K562 (cell line): ENCODE results near the gene SLC28A1. TPM values are rescaled to one million over a fixed set of nuclear protein-coding genes. Genes with fewer than 3 reads are reported as not detected.

ENCODE experiments used
- ATAC-seq: fragments of 200-7000 bp; cut with Tn5 transposase; 3 replicates; pipeline ENCODE4 v1.9.1; 2020; ENCODE audit warnings: moderate library complexity
- BruUV-seq: library from RNA; stranded (reverse); fragments of 400-500 nt; replicated peaks from 2 replicates; lab custom pipeline; 2021; lab: Mats Ljungman, UMichigan
- CTCF ChIA-PET: fragments of 300-600 bp; formaldehyde crosslinking; extraction: SDS; loops from one replicate; lab custom pipeline; 2021; ENCODE audit warnings: low intra/inter-chr PET ratio; lab: Yijun Ruan, JAX
- POLR2A ChIA-PET: fragments of 300-600, 350-650 bp; sonication (Branson Sonifier 250); formaldehyde crosslinking; extraction: SDS; loops from one replicate; lab custom pipeline; 2021; ENCODE audit warnings: antibody characterized with exemption, inconsistent platforms; lab: Yijun Ruan, JAX
- DNase-seq, 4 experiments: peaks; one replicate each; pipeline versions ENCODE4 v3.0.0 to v3.0.0-alpha.2; 2011 to 2018; ENCODE audit warnings: low spot score in 3 of 4, mixed read lengths in 3 of 4; ENCODE audit errors: extremely low read depth in 1 of 4
- FAIRE-seq: peaks from 2 replicates; lab custom pipeline; 2011; peaks lifted over from hg19 to GRCh38; lab: Jason Lieb, UNC
- H2AFZ ChIP-seq: 2 replicates; pipeline ENCODE4 v1.6.0; 2011; ENCODE audit warnings: low read depth, low read length, control low read depth, inconsistent platforms
- H3K27ac ChIP-seq: fragments of 200-600 bp; 3 replicates; pipeline ENCODE4 v1.8.0; 2011; ENCODE audit warnings: low read depth, mild to moderate bottlenecking, control low read depth, inconsistent platforms, low read length, moderate library complexity, mixed read lengths; ENCODE audit errors: extremely low read depth
- H3K27me3 ChIP-seq, 2 experiments: fragments of 300-600 bp in 1 of 2; 2 replicates in 1 of 2; 3 replicates in 1 of 2; pipeline versions ENCODE4 v1.6.0 to v1.8.0; 2011; ENCODE audit warnings: inconsistent platforms in 2 of 2, low read length in 2 of 2, mild to moderate bottlenecking in 1 of 2, mixed read lengths in 1 of 2, moderate library complexity in 1 of 2; ENCODE audit not compliant: control insufficient read depth in 2 of 2, insufficient read depth in 2 of 2
- H3K36me3 ChIP-seq: fragments of 300-600 bp; 3 replicates; pipeline ENCODE4 v1.8.0; 2011; ENCODE audit warnings: mild to moderate bottlenecking, low read length, inconsistent platforms; ENCODE audit not compliant: control insufficient read depth, insufficient read depth
- H3K4me1 ChIP-seq, 2 experiments: fragments of 200-600 bp in 1 of 2; replicated peaks in 1 of 2; 2 replicates in 1 of 2; 3 replicates in 1 of 2; pipeline versions ENCODE4 v1.5.1 to v1.8.0; 2011; ENCODE audit warnings: inconsistent platforms in 2 of 2, low read length in 2 of 2, mild to moderate bottlenecking in 1 of 2, mixed read lengths in 1 of 2, moderate library complexity in 1 of 2; ENCODE audit not compliant: control insufficient read depth in 2 of 2, insufficient read depth in 2 of 2
- H3K4me2 ChIP-seq: 2 replicates; pipeline ENCODE4 v1.6.1; 2011; ENCODE audit warnings: low read length, control low read depth, inconsistent platforms, mixed read lengths; ENCODE audit not compliant: insufficient read depth
- H3K4me3 ChIP-seq: fragments of 200-600 bp; sonication (generic), shearing (Covaris generic); 2 replicates; pipeline ENCODE4 v1.5.1; 2016; ENCODE audit warnings: control low read depth, inconsistent platforms
- H3K79me2 ChIP-seq: fragments of 200-600 bp; 3 replicates; pipeline ENCODE4 v1.8.0; 2011; ENCODE audit warnings: low read length, inconsistent platforms; ENCODE audit not compliant: control insufficient read depth, insufficient read depth
- H3K9ac ChIP-seq, 2 experiments: 2 replicates each; pipeline versions ENCODE4 v1.6.0 to v1.6.1; 2011; ENCODE audit warnings: low read depth in 2 of 2, low read length in 2 of 2, control low read depth in 1 of 2, inconsistent platforms in 1 of 2, mild to moderate bottlenecking in 1 of 2, mixed read lengths in 1 of 2; ENCODE audit not compliant: insufficient read depth in 1 of 2
- H3K9me1 ChIP-seq: one replicate; pipeline ENCODE4 v1.6.0; 2011; ENCODE audit warnings: inconsistent platforms, mild to moderate bottlenecking, low read length, moderate library complexity; ENCODE audit not compliant: control insufficient read depth, insufficient read depth
- H3K9me3 ChIP-seq: replicated peaks from 2 replicates; pipeline ENCODE4 v1.5.1; 2011; ENCODE audit warnings: low read depth, low read length, inconsistent platforms; ENCODE audit not compliant: control insufficient read depth, insufficient read depth
- H4K20me1 ChIP-seq: replicated peaks from 2 replicates; pipeline ENCODE4 v1.6.1; 2011; ENCODE audit warnings: low read length, inconsistent platforms, mixed read lengths; ENCODE audit not compliant: control insufficient read depth, insufficient read depth
- BHLHE40 ChIP-seq: IDR thresholded peaks from 2 replicates; pipeline ENCODE4 v1.6.1; 2011; ENCODE audit warnings: low read length, improper control_type of control experiment
- CBX2 ChIP-seq: fragments of 200-600 bp; sonication (generic); IDR thresholded peaks from one replicate; pipeline ENCODE4 v1.6.1; 2012; ENCODE audit warnings: mild to moderate bottlenecking, low read length, inconsistent platforms; ENCODE audit not compliant: insufficient read depth, poor library complexity, severe bottlenecking
- ELK1 ChIP-seq: sonication (generic); formaldehyde crosslinking; IDR thresholded peaks from 2 replicates; pipeline ENCODE4 v1.8.1; 2022; ENCODE audit warnings: missing genetic modification reagents
- NFATC3 ChIP-seq: fragments of 450-650 bp; IDR thresholded peaks from 2 replicates; pipeline ENCODE4 v1.6.1; 2017; ENCODE audit warnings: mild to moderate bottlenecking
- SETDB1 ChIP-seq: IDR thresholded peaks from one replicate; pipeline ENCODE4 v1.6.1; 2012; ENCODE audit warnings: low read length, control low read depth, inconsistent platforms
- SMAD1 ChIP-seq: fragments of 150-350 bp; IDR thresholded peaks from 2 replicates; pipeline ENCODE4 v1.6.1; 2014; ENCODE audit warnings: low read length, low read depth; ENCODE audit not compliant: partially characterized antibody
- TAF15 ChIP-seq: fragments of 200-400 bp; formaldehyde crosslinking; IDR thresholded peaks from 2 replicates; pipeline ENCODE4 v1.6.1; 2017; ENCODE audit warnings: mild to moderate bottlenecking, low read depth, low read length, moderate library complexity
- ZFP36 ChIP-seq: fragments of 150-350 bp; IDR thresholded peaks from 2 replicates; pipeline ENCODE4 v1.6.1; 2018; ENCODE audit warnings: low read length, low read depth; ENCODE audit not compliant: partially characterized antibody
- ZNF280B ChIP-seq: fragments of 250-450 bp; sonication (Bioruptor Pico); IDR thresholded peaks from 2 replicates; pipeline ENCODE4 v1.5.1; 2021; ENCODE audit warnings: mild to moderate bottlenecking
- WGBS: fragments of 100-300 bp; shearing (Covaris generic); methylation state at CpG from one replicate; pipeline ENCODE4 v1.1.6; 2016; ENCODE audit warnings: low coverage, mixed read lengths; ENCODE audit not compliant: insufficient coverage; ENCODE audit errors: missing lambda C conversion rate; 5-methylcytosine and 5-hydroxymethylcytosine counted together
- in situ Hi-C: fragments of 300-500 bp; cut with MboI; formaldehyde crosslinking; loops from 4 replicates; pipeline ENCODE4 v1.15.0; 2018; ENCODE audit warnings: inconsistent platforms, mixed read lengths
- intact Hi-C: fragments of 100-400 bp; cut with micrococcal nuclease; formaldehyde crosslinking; loops from 2 replicates; pipeline ENCODE4 v1.14.2; 2022
- polyA plus RNA-seq, 8 experiments: library from polyadenylated mRNA; depleted of rRNA in 4 of 8; stranded (reverse) in 5 of 8; unstranded in 3 of 8; fragments of >200 nt; fragmentation: Nextera tagmentation in 2 of 8; fragmentation: Illumina TruSeq in 1 of 8; extraction: Ambion mirVana in 2 of 8; extraction: Trizol in 1 of 8; gene quantifications; 2 replicates each; pipeline versions ENCODE4 v1.2.1 to v1.2.3, GENCODE V29; 2011 to 2014; ENCODE audit warnings: inconsistent platforms in 1 of 8, missing spikeins in 1 of 8
- total RNA-seq, 7 experiments: library from RNA; depleted of rRNA in 6 of 7; stranded (reverse); fragments of >200 nt in 6 of 7; fragmentation: Illumina TruSeq in 2 of 7; extraction: Trizol in 2 of 7; gene quantifications; 2 replicates each; pipeline versions ENCODE4 v1.2.1 to v1.2.3, GENCODE V29; 2011 to 2021; ENCODE audit warnings: low replicate concordance in 1 of 7

The SLC28A1 gene
- total and polyA plus RNA-seq, 9 of the 15 experiments (the other 6 are each of a cell fraction or from before 2014, with no cell fraction given), result 0.04 TPM; not detected in 8

- CTCF ChIA-PET, result no interaction called here
- H3K4me2 ChIP-seq, result no peak overlapping the region
Measured at GRCh38 chr15:84886211-84886983, 1.9 kb downstream of the SLC28A1 start.

More at GRCh38 chr15:84886211-84886983, 1.9 kb downstream of the SLC28A1 start:
- Histone ChIP-seq H3K4me1 (peaks cover 3 to 10% of the 10 kb centered on the region in 2 experiments; a peak in 3 of 5 replicates), H3K79me2 (no peaks in the 10 kb centered on the region), H3K27me3 (peaks cover 2 to 10% of the 10 kb centered on the region in 2 experiments; a peak in 3 of 5 replicates), H3K4me3 (no peak overlapping the region), H3K36me3 (no peaks in the 10 kb centered on the region), H3K9me3 (no peaks in the 10 kb centered on the region), H4K20me1 (no peaks in the 10 kb centered on the region)
- in situ Hi-C loops, result loop anchor here (25.0 kb wide), 1 partner anchor 299 kb away; no protein-coding TSS in a partner anchor
- DNase-seq, result no peak
- ATAC-seq, result no peak
- no TSS peak for BruUV-seq
- intact Hi-C loops, result loop anchor here (10.0 kb wide), 1 partner anchor 158 kb away; no protein-coding TSS in a partner anchor
- FAIRE-seq, result no peak
- TF ChIP-seq SMAD1, result no peak
- TF ChIP-seq NFATC3, result no peak
- TF ChIP-seq CBX2, result no peak
- TF ChIP-seq BHLHE40, result no peak
- no peak for TF ChIP-seq SETDB1
- no peak for TF ChIP-seq TAF15
- TF ChIP-seq ZNF280B (CRISPR knock-in tag), result no peak
- peak; percentile 71 for TF ChIP-seq ZFP36
- 0 out of 2 replicates have a peak, but pooled peaks have one; percentile 30 for TF ChIP-seq ELK1 (CRISPR knock-in tag)
- TF ChIP-seq, all 486 proteins: peak for 2
- H2AFZ ChIP-seq, result peak overlapping the region; percentile 34
- no peaks in the 10 kb centered on the region for H3K9me1 ChIP-seq
- H3K27ac ChIP-seq, result no peak overlapping the region
- POLR2A ChIA-PET, result interaction anchor here (0.6 to 2.0 kb wide), 2 partner anchors 15 to 68 kb away, joined by 3 to 6 read pairs; no protein-coding TSS in a partner anchor
- 0 out of 4 replicates have a peak overlapping the region, but pooled peaks of 1 of the 2 experiments have one; percentile 42 for H3K9ac ChIP-seq
- WGBS, result 8% methylated on average over 14 of the region's 14 CpGs
